Measurements from ENCODE around the gene H19. TPM values are rescaled to one million over a fixed set of nuclear protein-coding genes. Genes with fewer than 3 reads are reported as not detected.

Gene H19
- total RNA-seq, 1 donor from 2014 or later: 0.52 TPM

- Mint-ChIP-seq H3K27me3 (ENCODE audit: low read depth, unreplicated experiment) (no peaks in the 10 kb centered on the region), H3K36me3 (ENCODE audit: low read depth, unreplicated experiment) (no peaks in the 10 kb centered on the region), H3K9me3 (ENCODE audit: unreplicated experiment) (no peaks in the 10 kb centered on the region), H3K4me1 (ENCODE audit: low read depth, unreplicated experiment) (no peaks in the 10 kb centered on the region), H3K27ac (ENCODE audit: unreplicated experiment) (no peak overlapping the region), H3K4me3 (ENCODE audit: unreplicated experiment) (no peak overlapping the region)
- Histone ChIP-seq H3K36me3 (ENCODE audit: insufficient read depth, low read length) (no peaks in the 10 kb centered on the region), H4K20me1 (ENCODE audit: insufficient read depth, low read length) (no peaks in the 10 kb centered on the region), H3K27ac (ENCODE audit: low read depth, low read length) (no peak overlapping the region), H3K9me3 (ENCODE audit: insufficient read depth, low read depth, low read length) (no peaks in the 10 kb centered on the region), H2AFZ (ENCODE audit: low read depth, low read length) (no peak overlapping the region), H3K4me3 (ENCODE audit: insufficient read depth, low read depth, low read length) (no peak overlapping the region), H3K4me1 (ENCODE audit: insufficient read depth, low read length) (no peaks in the 10 kb centered on the region), H3K79me2 (ENCODE audit: insufficient read depth, low read length) (no peaks in the 10 kb centered on the region), H3K27me3 (ENCODE audit: insufficient read depth, low read length) (no peaks in the 10 kb centered on the region), H3K9ac (ENCODE audit: low read length) (no peak overlapping the region), H3K4me2 (ENCODE audit: low read length) (no peak overlapping the region)
- DNase-seq (ENCODE audit: low read depth) (no peak), FAIRE-seq (no peak)
- TF ChIP-seq CTCF (IDR thresholded peaks at IDR 0.05; ENCODE audit: insufficient read depth, low read depth, low read length) (no peak), EZH2 (IDR thresholded peaks at IDR 0.05; ENCODE audit: insufficient read depth, low read length) (no peak)
Measured at GRCh38 chr11:1994121-1994520, 3.5 kb downstream of the H19 start.

GRCh38 chr11:1992111-1992510 is 5.5 kb downstream of the H19 start:
- Histone ChIP-seq H3K9ac (ENCODE audit: low read length) (no peak overlapping the region), H3K4me3 (ENCODE audit: insufficient read depth, low read depth, low read length) (no peak overlapping the region), H3K36me3 (ENCODE audit: insufficient read depth, low read length) (no peaks in the 10 kb centered on the region), H3K27me3 (ENCODE audit: insufficient read depth, low read length) (no peaks in the 10 kb centered on the region), H3K9me3 (ENCODE audit: insufficient read depth, low read depth, low read length) (no peaks in the 10 kb centered on the region), H3K79me2 (ENCODE audit: insufficient read depth, low read length) (no peaks in the 10 kb centered on the region), H3K27ac (ENCODE audit: low read depth, low read length) (no peak overlapping the region), H2AFZ (ENCODE audit: low read depth, low read length) (no peak overlapping the region), H4K20me1 (ENCODE audit: insufficient read depth, low read length) (no peaks in the 10 kb centered on the region), H3K4me1 (ENCODE audit: insufficient read depth, low read length) (no peaks in the 10 kb centered on the region), H3K4me2 (ENCODE audit: low read length) (no peak overlapping the region)
- FAIRE-seq: no peak
- Mint-ChIP-seq H3K27ac (ENCODE audit: unreplicated experiment) (no peak overlapping the region), H3K4me3 (ENCODE audit: unreplicated experiment) (no peak overlapping the region), H3K27me3 (ENCODE audit: low read depth, unreplicated experiment) (no peaks in the 10 kb centered on the region), H3K9me3 (ENCODE audit: unreplicated experiment) (no peaks in the 10 kb centered on the region), H3K4me1 (ENCODE audit: low read depth, unreplicated experiment) (no peaks in the 10 kb centered on the region), H3K36me3 (ENCODE audit: low read depth, unreplicated experiment) (no peaks in the 10 kb centered on the region)
- TF ChIP-seq CTCF (IDR thresholded peaks at IDR 0.05; ENCODE audit: insufficient read depth, low read depth, low read length) (no peak), EZH2 (IDR thresholded peaks at IDR 0.05; ENCODE audit: insufficient read depth, low read length) (no peak)
- DNase-seq (ENCODE audit: low read depth): no peak

GRCh38 chr11:1990872-1991578 is 6.6 kb downstream of the H19 start:
- FAIRE-seq (no peak), DNase-seq (ENCODE audit: low read depth) (no peak)
- Histone ChIP-seq H2AFZ (ENCODE audit: low read depth, low read length) (no peak overlapping the region), H3K79me2 (ENCODE audit: insufficient read depth, low read length) (no peaks in the 10 kb centered on the region), H4K20me1 (ENCODE audit: insufficient read depth, low read length) (no peaks in the 10 kb centered on the region), H3K4me1 (ENCODE audit: insufficient read depth, low read length) (no peaks in the 10 kb centered on the region), H3K4me3 (ENCODE audit: insufficient read depth, low read depth, low read length) (no peak overlapping the region), H3K27me3 (ENCODE audit: insufficient read depth, low read length) (no peaks in the 10 kb centered on the region), H3K27ac (ENCODE audit: low read depth, low read length) (no peak overlapping the region), H3K36me3 (ENCODE audit: insufficient read depth, low read length) (no peaks in the 10 kb centered on the region), H3K9me3 (ENCODE audit: insufficient read depth, low read depth, low read length) (no peaks in the 10 kb centered on the region), H3K9ac (ENCODE audit: low read length) (no peak overlapping the region), H3K4me2 (ENCODE audit: low read length) (no peak overlapping the region)
- Mint-ChIP-seq H3K4me3 (ENCODE audit: unreplicated experiment) (no peak overlapping the region), H3K4me1 (ENCODE audit: low read depth, unreplicated experiment) (no peaks in the 10 kb centered on the region), H3K27ac (ENCODE audit: unreplicated experiment) (no peak overlapping the region), H3K9me3 (ENCODE audit: unreplicated experiment) (no peaks in the 10 kb centered on the region), H3K27me3 (ENCODE audit: low read depth, unreplicated experiment) (no peaks in the 10 kb centered on the region), H3K36me3 (ENCODE audit: low read depth, unreplicated experiment) (no peaks in the 10 kb centered on the region)
- TF ChIP-seq EZH2 (IDR thresholded peaks at IDR 0.05; ENCODE audit: insufficient read depth, low read length): no peak
- TF ChIP-seq CTCF (IDR thresholded peaks at IDR 0.05; ENCODE audit: insufficient read depth, low read depth, low read length): no peak
